ENCODE data around the gene NOL3.

DNA sequence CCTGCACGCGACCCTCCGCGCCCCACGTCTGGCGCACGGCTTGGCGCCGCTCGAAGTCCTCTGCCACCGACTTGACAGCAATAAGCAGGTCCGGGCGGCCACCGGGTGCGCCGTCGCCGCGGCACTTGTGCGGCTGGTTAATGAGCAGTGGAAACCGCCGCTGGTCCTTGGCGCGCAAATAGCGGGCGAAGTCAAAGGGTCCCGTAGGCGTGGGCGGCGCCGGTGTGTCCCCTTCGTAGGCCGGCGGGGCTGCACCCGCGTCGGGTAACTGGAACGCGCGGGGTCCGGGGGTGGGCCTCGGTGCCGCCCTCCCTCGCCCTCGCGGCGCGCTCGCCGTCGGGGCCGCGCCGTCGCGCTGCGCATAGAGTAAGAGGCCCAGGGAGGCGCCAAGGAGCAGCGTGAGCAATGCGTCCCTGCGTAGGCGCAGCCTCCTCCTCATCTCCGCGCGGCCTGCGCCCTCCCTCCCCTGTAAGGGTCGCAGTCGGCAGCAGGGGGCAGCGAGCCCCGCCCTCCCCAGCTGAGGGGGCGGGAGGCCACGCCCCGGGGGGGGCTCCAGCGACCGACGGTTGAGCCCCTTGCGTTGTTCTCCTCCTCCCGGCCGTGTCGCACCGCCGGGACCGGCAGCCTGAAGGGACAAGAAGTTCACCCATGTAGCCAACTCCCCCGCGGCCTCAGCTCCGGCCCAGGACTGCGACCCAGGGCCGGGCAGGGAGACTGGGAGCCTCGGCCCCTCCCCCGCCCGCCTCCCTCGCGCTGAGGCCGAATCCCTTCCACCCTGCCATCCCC is 20.1 kb upstream of the NOL3 start:
- TF ChIP-seq, protein P1, sequence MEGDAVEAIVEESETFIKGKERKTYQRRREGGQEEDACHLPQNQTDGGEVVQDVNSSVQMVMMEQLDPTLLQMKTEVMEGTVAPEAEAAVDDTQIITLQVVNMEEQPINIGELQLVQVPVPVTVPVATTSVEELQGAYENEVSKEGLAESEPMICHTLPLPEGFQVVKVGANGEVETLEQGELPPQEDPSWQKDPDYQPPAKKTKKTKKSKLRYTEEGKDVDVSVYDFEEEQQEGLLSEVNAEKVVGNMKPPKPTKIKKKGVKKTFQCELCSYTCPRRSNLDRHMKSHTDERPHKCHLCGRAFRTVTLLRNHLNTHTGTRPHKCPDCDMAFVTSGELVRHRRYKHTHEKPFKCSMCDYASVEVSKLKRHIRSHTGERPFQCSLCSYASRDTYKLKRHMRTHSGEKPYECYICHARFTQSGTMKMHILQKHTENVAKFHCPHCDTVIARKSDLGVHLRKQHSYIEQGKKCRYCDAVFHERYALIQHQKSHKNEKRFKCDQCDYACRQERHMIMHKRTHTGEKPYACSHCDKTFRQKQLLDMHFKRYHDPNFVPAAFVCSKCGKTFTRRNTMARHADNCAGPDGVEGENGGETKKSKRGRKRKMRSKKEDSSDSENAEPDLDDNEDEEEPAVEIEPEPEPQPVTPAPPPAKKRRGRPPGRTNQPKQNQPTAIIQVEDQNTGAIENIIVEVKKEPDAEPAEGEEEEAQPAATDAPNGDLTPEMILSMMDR (IDR thresholded peaks at IDR 0.05), result peak in 1 of 2 donors; percentile 15
- no peak for TF ChIP-seq POLR2A (IDR thresholded peaks at IDR 0.05)
- TF ChIP-seq EP300 (IDR thresholded peaks at IDR 0.05), result no peak
- peak in 1 of 3 donors; percentile 17 for TF ChIP-seq POLR2AphosphoS5 (IDR thresholded peaks at IDR 0.05)

Data from suprapubic skin (tissue), 4 donors.